IMR-90 (cell line): Measurements from ENCODE around the gene HLA-DPA1. TPM values are rescaled to one million over a fixed set of nuclear protein-coding genes. Genes with fewer than 3 reads are reported as not detected.

Source experiments
- ATAC-seq: fragments of 200-7000 bp; cut with Tn5 transposase; 2 replicates; pipeline ENCODE4 v1.9.1; 2020; ENCODE audit warnings: low read depth, mild to moderate bottlenecking, moderate library complexity
- BruUV-seq: library from RNA; stranded (reverse); fragments of 400-500 nt; replicated peaks from 2 replicates; lab custom pipeline; 2021; lab: Mats Ljungman, UMichigan
- CTCF ChIA-PET: fragments of 300-600 bp; formaldehyde crosslinking; extraction: SDS; loops from one replicate; lab custom pipeline; 2021; ENCODE audit warnings: antibody characterized with exemption; lab: Yijun Ruan, JAX
- POLR2A ChIA-PET: fragments of 300-600 bp; sonication (Branson Sonifier 250); formaldehyde crosslinking; loops from one replicate; lab custom pipeline; 2022; ENCODE audit warnings: antibody characterized with exemption; ENCODE audit not compliant: unreplicated experiment; lab: Charles Lee
- DNase-seq: peaks from one replicate; pipeline ENCODE4 v3.0.0; 2013
- H2AFZ ChIP-seq: replicated peaks from 2 replicates; pipeline ENCODE3; 2013; ENCODE audit warnings: low read length, mild to moderate bottlenecking; ENCODE audit not compliant: poor library complexity
- H2AK5ac ChIP-seq: 2 replicates; pipeline ENCODE4 v1.6.1; 2013; ENCODE audit warnings: low read depth, low read length, inconsistent platforms
- H2AK9ac ChIP-seq: replicated peaks from 2 replicates; pipeline ENCODE3; 2013; ENCODE audit warnings: mild to moderate bottlenecking, low read depth, low read length, moderate library complexity; ENCODE audit not compliant: poor library complexity
- H2BK120ac ChIP-seq: 2 replicates; pipeline ENCODE4 v1.6.1; 2013; ENCODE audit warnings: low read depth, low read length, inconsistent platforms
- H2BK15ac ChIP-seq: 3 replicates; pipeline ENCODE4 v1.6.1; 2013; ENCODE audit warnings: low read depth, low read length, inconsistent platforms
- H2BK20ac ChIP-seq: 2 replicates; pipeline ENCODE4 v1.6.1; 2013; ENCODE audit warnings: low read depth, mild to moderate bottlenecking, inconsistent platforms, low read length, moderate library complexity
- H2BK5ac ChIP-seq: 2 replicates; pipeline ENCODE4 v1.6.1; 2013; ENCODE audit warnings: mild to moderate bottlenecking, low read depth, low read length, inconsistent platforms; ENCODE audit not compliant: poor library complexity, severe bottlenecking
- H3K14ac ChIP-seq: replicated peaks from 2 replicates; pipeline ENCODE4 v1.6.1; 2013; ENCODE audit warnings: low read depth, low read length, inconsistent platforms
- H3K18ac ChIP-seq: 2 replicates; pipeline ENCODE4 v1.6.1; 2013; ENCODE audit warnings: low read depth, low read length, control low read depth
- H3K23ac ChIP-seq: 2 replicates; pipeline ENCODE4 v1.6.1; 2013; ENCODE audit warnings: low read depth, low read length, inconsistent platforms
- H3K27ac ChIP-seq: 2 replicates; pipeline ENCODE4 v1.5.1; 2013; ENCODE audit warnings: mild to moderate bottlenecking, control low read depth, low read length; ENCODE audit not compliant: insufficient read depth
- H3K27me3 ChIP-seq: 2 replicates; pipeline ENCODE4 v1.6.1; 2013; ENCODE audit warnings: low read length; ENCODE audit not compliant: control insufficient read depth, insufficient read depth
- H3K36me3 ChIP-seq: 2 replicates; pipeline ENCODE4 v1.6.1; 2013; ENCODE audit warnings: low read length, mixed read lengths; ENCODE audit not compliant: control insufficient read depth, insufficient read depth
- H3K4ac ChIP-seq: 2 replicates; pipeline ENCODE4 v1.6.1; 2013; ENCODE audit warnings: low read depth, low read length, inconsistent platforms
- H3K4me1 ChIP-seq: 2 replicates; pipeline ENCODE4 v1.6.1; 2013; ENCODE audit warnings: low read length, mixed read lengths; ENCODE audit not compliant: control insufficient read depth, insufficient read depth
- H3K4me2 ChIP-seq: 2 replicates; pipeline ENCODE4 v1.6.1; 2013; ENCODE audit warnings: low read depth, mild to moderate bottlenecking, control low read depth, low read length, moderate library complexity
- H3K4me3 ChIP-seq: 2 replicates; pipeline ENCODE4 v1.5.1; 2013; ENCODE audit warnings: low read depth, mild to moderate bottlenecking, control low read depth, low read length, moderate library complexity; ENCODE audit not compliant: insufficient read depth
- H3K56ac ChIP-seq: 2 replicates; pipeline ENCODE4 v1.6.1; 2013; ENCODE audit warnings: low read length, inconsistent platforms; ENCODE audit not compliant: insufficient read depth; ENCODE audit errors: extremely low read depth
- H3K79me1 ChIP-seq, 2 experiments: 2 replicates each; pipeline ENCODE4 v1.6.1; 2013; ENCODE audit warnings: low read length in 2 of 2, inconsistent platforms in 1 of 2, low read depth in 1 of 2
- H3K9ac ChIP-seq: 2 replicates; pipeline ENCODE4 v1.6.1; 2013; ENCODE audit warnings: low read depth, low read length, control low read depth
- H3K9me1 ChIP-seq: 2 replicates; pipeline ENCODE4 v1.6.1; 2013; ENCODE audit warnings: low read length, inconsistent platforms; ENCODE audit not compliant: insufficient read depth
- H3K9me3 ChIP-seq: 2 replicates; pipeline ENCODE4 v1.6.1; 2013; ENCODE audit warnings: low read length; ENCODE audit not compliant: control insufficient read depth, insufficient read depth
- H4K20me1 ChIP-seq: 2 replicates; pipeline ENCODE4 v1.6.1; 2013; ENCODE audit warnings: low read length, inconsistent platforms; ENCODE audit not compliant: insufficient read depth
- H4K5ac ChIP-seq: 2 replicates; pipeline ENCODE4 v1.6.1; 2013; ENCODE audit warnings: mild to moderate bottlenecking, low read depth, low read length, control low read depth
- H4K8ac ChIP-seq, 2 experiments: 2 replicates each; pipeline ENCODE4 v1.6.1; 2013; ENCODE audit warnings: low read depth in 2 of 2, low read length in 2 of 2, control low read depth in 1 of 2, inconsistent platforms in 1 of 2
- H4K91ac ChIP-seq: 2 replicates; pipeline ENCODE4 v1.6.1; 2013; ENCODE audit warnings: low read depth, low read length, inconsistent platforms; ENCODE audit not compliant: insufficient read depth
- BHLHE40 ChIP-seq: fragments of 150-350 bp; IDR thresholded peaks from 2 replicates; pipeline ENCODE4 v1.6.1; 2016; ENCODE audit warnings: mild to moderate bottlenecking, low read depth, low read length
- CEBPB ChIP-seq: IDR thresholded peaks from 2 replicates; pipeline ENCODE4 v1.6.1; 2012; ENCODE audit warnings: low read depth, low read length, improper control_type of control experiment
- CHD1 ChIP-seq: IDR thresholded peaks from 2 replicates; pipeline ENCODE4 v1.6.1; 2012; ENCODE audit warnings: low read depth, low read length, improper control_type of control experiment
- ELK1 ChIP-seq: fragments of 150-350 bp; IDR thresholded peaks from 2 replicates; pipeline ENCODE4 v1.6.1; 2016; ENCODE audit warnings: low read depth, mild to moderate bottlenecking, low read length, moderate library complexity, borderline replicate concordance
- FOS ChIP-seq: fragments of 150-350 bp; IDR thresholded peaks from 2 replicates; pipeline ENCODE4 v1.6.1; 2016; ENCODE audit warnings: low read depth, low read length
- MAFK ChIP-seq: IDR thresholded peaks from 2 replicates; pipeline ENCODE4 v1.6.1; 2012; ENCODE audit warnings: low read depth, low read length, improper control_type of control experiment
- MAZ ChIP-seq: IDR thresholded peaks from 2 replicates; pipeline ENCODE4 v1.6.1; 2012; ENCODE audit warnings: low read depth, mild to moderate bottlenecking, low read length, improper control_type of control experiment, moderate library complexity, borderline replicate concordance
- MXI1 ChIP-seq: IDR thresholded peaks from 2 replicates; pipeline ENCODE4 v1.6.1; 2012; ENCODE audit warnings: low read depth, mild to moderate bottlenecking, low read length, moderate library complexity, borderline replicate concordance
- NFE2L2 ChIP-seq: fragments of 150-350 bp; IDR thresholded peaks from 2 replicates; pipeline ENCODE4 v1.6.1; 2016; ENCODE audit warnings: low read depth, mild to moderate bottlenecking, low read length
- RAD21 ChIP-seq: IDR thresholded peaks from 2 replicates; pipeline ENCODE4 v1.6.1; 2012; ENCODE audit warnings: low read length, improper control_type of control experiment
- RCOR1 ChIP-seq: IDR thresholded peaks from 2 replicates; pipeline ENCODE4 v1.6.1; 2012; ENCODE audit warnings: mild to moderate bottlenecking, low read length, improper control_type of control experiment; ENCODE audit not compliant: insufficient replicate concordance
- RFX5 ChIP-seq: IDR thresholded peaks from 2 replicates; pipeline ENCODE4 v1.8.0; 2012; ENCODE audit warnings: low read depth, mild to moderate bottlenecking, low read length, moderate library complexity
- SMC3 ChIP-seq: fragments of 150-350 bp; IDR thresholded peaks from 2 replicates; pipeline ENCODE4 v1.6.1; 2016; ENCODE audit warnings: low read depth, mild to moderate bottlenecking, antibody characterized with exemption, low read length, moderate library complexity
- USF2 ChIP-seq: fragments of 150-350 bp; IDR thresholded peaks from 2 replicates; pipeline ENCODE4 v1.6.1; 2017; ENCODE audit warnings: mild to moderate bottlenecking, antibody characterized with exemption, low read length, low read depth
- WGBS, 2 experiments: methylation state at CpG; one replicate each; pipeline versions ENCODE4 v1.1.5 to v1.1.7; 2013; ENCODE audit warnings: missing lambda C conversion rate in 2 of 2; ENCODE audit not compliant: insufficient read length in 1 of 2; ENCODE audit errors: extremely low coverage in 2 of 2; 5-methylcytosine and 5-hydroxymethylcytosine counted together
- dilution Hi-C: fragments of 300-500 bp; cut with HindIII; formaldehyde crosslinking; loops from one replicate; pipeline ENCODE4 v1.14.3; 2018; ENCODE audit warnings: low sequenced_read_pairs; ENCODE audit not compliant: unreplicated experiment
- in situ Hi-C: fragments of 300-500 bp; cut with MboI; formaldehyde crosslinking; loops from 3 replicates; pipeline ENCODE4 v1.14.3; 2019; ENCODE audit warnings: low sequenced_read_pairs, inconsistent platforms, mixed read lengths
- intact Hi-C: fragments of 100-400 bp; cut with micrococcal nuclease; formaldehyde crosslinking; loops from 2 replicates; pipeline ENCODE4 v1.10.0; 2022
- polyA plus RNA-seq, 3 experiments: library from polyadenylated mRNA; depleted of rRNA; stranded (reverse); fragments of >200 nt; gene quantifications; 2 replicates each; pipeline ENCODE4 v1.2.3, GENCODE V29; 2012; ENCODE audit warnings: low replicate concordance in 1 of 3
- total RNA-seq: library from RNA; depleted of rRNA; stranded (reverse); fragments of >200 nt; gene quantifications from 2 replicates; pipeline ENCODE4 v1.2.3, GENCODE V29; 2012
- TF ChIP-seq, protein P1 (sequence below): conservative IDR thresholded peaks from 2 replicates; pipeline ENCODE4 v1.5.1; 2012; ENCODE audit warnings: mild to moderate bottlenecking, low read depth, low read length, improper control_type of control experiment

The HLA-DPA1 gene
- total and polyA plus RNA-seq, 2 of the 4 experiments (the other 2 are of a cell fraction), result not detected

GRCh38 chr6:33050014-33050810, 23.2 kb downstream of the HLA-DPA1 start:
- H3K27me3 ChIP-seq, result peaks cover 16% of the 10 kb centered on the region
- H3K9ac ChIP-seq, result no peak overlapping the region
- WGBS, 2 experiments, result no CpG with 5 or more reads among the region's 6 CpGs
- no peak overlapping the region for H3K18ac ChIP-seq
- no peak overlapping the region for H2BK120ac ChIP-seq
- H3K9me1 ChIP-seq, result no peaks in the 10 kb centered on the region
- no peak for DNase-seq
- no peak overlapping the region for H2BK15ac ChIP-seq
- CTCF ChIA-PET, result interaction anchor here (1.0 kb wide), 1 partner anchor 18 kb away, joined by 3 read pairs; no protein-coding TSS in a partner anchor
- POLR2A ChIA-PET, result no interaction called here
- in situ Hi-C loops, result no loop called here
- no peak overlapping the region for H3K4me3 ChIP-seq
- H3K56ac ChIP-seq, result no peak overlapping the region
- H3K36me3 ChIP-seq, result no peaks in the 10 kb centered on the region
- no peak overlapping the region for H4K91ac ChIP-seq
- dilution Hi-C loops, result no loop called here
- no peaks in the 10 kb centered on the region for H4K20me1 ChIP-seq
- H2BK5ac ChIP-seq, result no peak overlapping the region
- no peak overlapping the region for H3K4ac ChIP-seq
- no peak overlapping the region for H3K4me2 ChIP-seq
- no peaks in the 10 kb centered on the region for H3K79me1 ChIP-seq
- no peak overlapping the region for H4K8ac ChIP-seq
- intact Hi-C loops, result no loop called here
- no peak overlapping the region for H3K27ac ChIP-seq
- H2AFZ ChIP-seq, result no peak overlapping the region
- H4K5ac ChIP-seq, result no peak overlapping the region
- no peak overlapping the region for H2BK20ac ChIP-seq
- H3K9me3 ChIP-seq, result no peaks in the 10 kb centered on the region
- H3K23ac ChIP-seq, result no peak overlapping the region
- no peak overlapping the region for H2AK9ac ChIP-seq
- BruUV-seq, result no TSS peak
- H3K4me1 ChIP-seq, result no peaks in the 10 kb centered on the region
- H3K14ac ChIP-seq, result no peak overlapping the region
- no peak for ATAC-seq
- H2AK5ac ChIP-seq, result no peak overlapping the region
- TF ChIP-seq NFE2L2 (no peak), RFX5 (no peak), MAFK (no peak), CEBPB (no peak), MXI1 (no peak), ELK1 (no peak), USF2 (no peak), BHLHE40 (no peak), FOS (no peak), SMC3 (no peak), RAD21 (no peak), RCOR1 (no peak), CHD1 (no peak), MAZ (no peak)
- TF ChIP-seq, protein P1, sequence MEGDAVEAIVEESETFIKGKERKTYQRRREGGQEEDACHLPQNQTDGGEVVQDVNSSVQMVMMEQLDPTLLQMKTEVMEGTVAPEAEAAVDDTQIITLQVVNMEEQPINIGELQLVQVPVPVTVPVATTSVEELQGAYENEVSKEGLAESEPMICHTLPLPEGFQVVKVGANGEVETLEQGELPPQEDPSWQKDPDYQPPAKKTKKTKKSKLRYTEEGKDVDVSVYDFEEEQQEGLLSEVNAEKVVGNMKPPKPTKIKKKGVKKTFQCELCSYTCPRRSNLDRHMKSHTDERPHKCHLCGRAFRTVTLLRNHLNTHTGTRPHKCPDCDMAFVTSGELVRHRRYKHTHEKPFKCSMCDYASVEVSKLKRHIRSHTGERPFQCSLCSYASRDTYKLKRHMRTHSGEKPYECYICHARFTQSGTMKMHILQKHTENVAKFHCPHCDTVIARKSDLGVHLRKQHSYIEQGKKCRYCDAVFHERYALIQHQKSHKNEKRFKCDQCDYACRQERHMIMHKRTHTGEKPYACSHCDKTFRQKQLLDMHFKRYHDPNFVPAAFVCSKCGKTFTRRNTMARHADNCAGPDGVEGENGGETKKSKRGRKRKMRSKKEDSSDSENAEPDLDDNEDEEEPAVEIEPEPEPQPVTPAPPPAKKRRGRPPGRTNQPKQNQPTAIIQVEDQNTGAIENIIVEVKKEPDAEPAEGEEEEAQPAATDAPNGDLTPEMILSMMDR, result no peak
